ENCODE results near the gene STK33.

- TF ChIP-seq CTCF (conservative IDR thresholded peaks at IDR 0.05 in 1 of 2, IDR thresholded peaks at IDR 0.05 in 1 of 2; ENCODE audit: low read depth in 1 of 2, low read length in 2 of 2), result no peak
- TF ChIP-seq EZH2 (IDR thresholded peaks at IDR 0.05; ENCODE audit: low read length, missing control alignments), result no peak
Observed at GRCh38 chr11:8390851-8391612, 203.0 kb downstream of the STK33 start.
